Activated CD8-positive, alpha-beta T cell treated with anti-CD3 and anti-CD28 coated beads for 36 hours (primary cell): Measurements from ENCODE around the gene SLC25A14. TPM values are rescaled to one million over a fixed set of nuclear protein-coding genes. Genes with fewer than 3 reads are reported as not detected.

ENCODE experiments used
- ATAC-seq: fragments of 200-7000 bp; cut with Tn5 transposase; one replicate; pipeline ENCODE4 v1.10.0; 2021; ENCODE audit warnings: mild to moderate bottlenecking, moderate library complexity
- CTCF ChIA-PET: fragments of 350-600 bp; sonication (Branson Sonifier 250); formaldehyde crosslinking; loops from one replicate; lab custom pipeline; 2021; ENCODE audit warnings: antibody characterized with exemption; lab: Charles Lee
- POLR2A ChIA-PET: fragments of 350-600 bp; sonication (Branson Sonifier 250); formaldehyde crosslinking; loops from one replicate; lab custom pipeline; 2021; ENCODE audit warnings: antibody characterized with exemption; lab: Charles Lee
- DNase-seq: peaks from one replicate; pipeline ENCODE4 v3.0.0-alpha.2; 2020
- H3K27ac Mint-ChIP-seq: one replicate; pipeline ENCODE4 v1.8.0; 2021; ENCODE audit warnings: mild to moderate bottlenecking, mixed read lengths
- H3K27me3 Mint-ChIP-seq: one replicate; pipeline ENCODE4 v1.8.0; 2021; ENCODE audit warnings: mixed read lengths
- H3K36me3 Mint-ChIP-seq: one replicate; pipeline ENCODE4 v1.8.0; 2021; ENCODE audit warnings: low read depth, mixed read lengths
- H3K4me1 Mint-ChIP-seq: one replicate; pipeline ENCODE4 v1.8.0; 2021; ENCODE audit warnings: low read depth, mixed read lengths
- H3K4me3 Mint-ChIP-seq: one replicate; pipeline ENCODE4 v1.8.0; 2021; ENCODE audit warnings: mild to moderate bottlenecking, moderate library complexity, mixed read lengths
- H3K9me3 Mint-ChIP-seq: one replicate; pipeline ENCODE4 v1.8.0; 2021; ENCODE audit warnings: mixed read lengths
- CTCF ChIP-seq: fragments of 200-600 bp; IDR thresholded peaks from one replicate; pipeline ENCODE4 v1.8.0; 2022; ENCODE audit warnings: antibody characterized with exemption, mild to moderate bottlenecking
- intact Hi-C: fragments of 100-400 bp; cut with micrococcal nuclease; formaldehyde crosslinking; loops from one replicate; pipeline ENCODE4 v1.10.0; 2022
- total RNA-seq, 2 experiments: library from RNA; stranded (reverse); gene quantifications; one replicate each; pipeline ENCODE4 v1.2.3, GENCODE V29; 2021

SLC25A14 gene
- total RNA-seq, 2 experiments from 2014 or later = 6.7 to 8.6 TPM

GRCh38 chrX:130376077-130376476 is 36.4 kb downstream of the SLC25A14 start:
- H3K4me3 Mint-ChIP-seq = no peak overlapping the region
- DNase-seq = no peak
- H3K36me3 Mint-ChIP-seq = peaks cover 2% of the 10 kb centered on the region
- intact Hi-C loops = no loop called here
- ChIA-PET CTCF (no interaction called here), POLR2A (no interaction called here)
- H3K4me1 Mint-ChIP-seq = no peaks in the 10 kb centered on the region
- no peak for ATAC-seq
- H3K9me3 Mint-ChIP-seq = no peaks in the 10 kb centered on the region
- no peak overlapping the region for H3K27ac Mint-ChIP-seq
- no peak for TF ChIP-seq CTCF
- no peaks in the 10 kb centered on the region for H3K27me3 Mint-ChIP-seq

- Mint-ChIP-seq H3K27me3 (no peaks in the 10 kb centered on the region), H3K36me3 (no peaks in the 10 kb centered on the region), H3K4me3 (no peak overlapping the region), H3K27ac (no peak overlapping the region), H3K9me3 (no peaks in the 10 kb centered on the region), H3K4me1 (no peaks in the 10 kb centered on the region)
- ChIA-PET CTCF (no interaction called here), POLR2A (no interaction called here)
- DNase-seq = no peak
- no peak for TF ChIP-seq CTCF
- no peak for ATAC-seq
- intact Hi-C loops = no loop called here
Observed at GRCh38 chrX:130378024-130378669, 38.4 kb downstream of the SLC25A14 start.

GRCh38 chrX:130385520-130385919 is 45.8 kb downstream of the SLC25A14 start, which contains the start of gene GPR119:
GPR119 (minus strand) TSS chrX:130385674; CDS start chrX:130385447, 227 bp downstream.
- H3K27ac Mint-ChIP-seq = no peak within 1 kb of the TSS
- no peaks in the 10 kb centered on the region for H3K9me3 Mint-ChIP-seq
- intact Hi-C loops = no loop called here
- no peaks in the 10 kb centered on the region for H3K4me1 Mint-ChIP-seq
- ATAC-seq = no peak
- H3K27me3 Mint-ChIP-seq = no peaks in the 10 kb centered on the region
- H3K36me3 Mint-ChIP-seq = no peaks in the 10 kb centered on the region
- ChIA-PET CTCF (interaction anchor here (2.1 kb wide), 1 partner anchor 8 kb away, joined by 7 read pairs; no protein-coding TSS in a partner anchor), POLR2A (no interaction called here)
- no peak for DNase-seq
- no peak within 1 kb of the TSS for H3K4me3 Mint-ChIP-seq
- no peak for TF ChIP-seq CTCF

GRCh38 chrX:130386408-130386808 is 46.7 kb downstream of the SLC25A14 start:
- ChIA-PET CTCF (interaction anchor here (0.6 kb wide), 1 partner anchor 37 kb away, joined by 4 read pairs; no protein-coding TSS in a partner anchor), POLR2A (no interaction called here)
- Mint-ChIP-seq H3K9me3 (no peaks in the 10 kb centered on the region), H3K36me3 (no peaks in the 10 kb centered on the region), H3K4me3 (no peak overlapping the region), H3K4me1 (no peaks in the 10 kb centered on the region), H3K27me3 (no peaks in the 10 kb centered on the region), H3K27ac (no peak overlapping the region)
- no peak for ATAC-seq
- DNase-seq = no peak
- intact Hi-C loops = no loop called here
- TF ChIP-seq CTCF = no peak

GRCh38 chrX:130393451-130394074 is 53.8 kb downstream of the SLC25A14 start:
- ChIA-PET CTCF (interaction anchor here (1.1 to 1.7 kb wide), 2 partner anchors 9 to 539 kb away, joined by 3 to 7 read pairs; partner anchors contain the start of gene GPR119), POLR2A (no interaction called here)
- intact Hi-C loops = no loop called here
- Mint-ChIP-seq H3K27me3 (no peaks in the 10 kb centered on the region), H3K36me3 (no peaks in the 10 kb centered on the region), H3K9me3 (no peaks in the 10 kb centered on the region), H3K4me1 (no peaks in the 10 kb centered on the region), H3K4me3 (no peak overlapping the region), H3K27ac (no peak overlapping the region)
- ATAC-seq (no peak), DNase-seq (peak; percentile 4)
- no peak for TF ChIP-seq CTCF
